Measurements from ENCODE around the gene LBH. TPM values are rescaled to one million over a fixed set of nuclear protein-coding genes. Genes with fewer than 3 reads are reported as not detected.

Gene LBH
- polyA plus RNA-seq, 1 of the 3 experiments (the other 2 are of a cell fraction), result 22.8 TPM

DNA sequence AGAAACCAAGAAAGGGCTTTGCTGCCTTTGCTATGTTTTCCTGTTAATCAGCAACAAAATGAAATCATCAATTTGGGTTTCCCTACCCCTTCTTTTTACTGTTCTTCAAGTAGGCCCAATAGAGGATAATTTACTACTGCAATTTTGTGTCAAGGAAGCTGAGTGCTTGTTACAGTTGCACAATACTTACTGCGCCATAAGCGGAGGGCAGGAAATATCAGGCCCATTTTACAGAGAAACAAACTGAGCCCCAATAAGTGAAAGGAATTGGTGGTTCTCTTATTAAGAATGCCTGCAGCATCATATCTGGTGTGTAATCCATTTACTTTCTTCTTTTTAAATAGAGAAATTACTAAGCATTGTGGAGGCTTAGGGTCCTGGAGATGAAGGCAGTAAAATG, 9.3 kb upstream of the LBH start:
- H3K79me2 ChIP-seq (ENCODE audit: insufficient read depth), result no peaks in the 10 kb centered on the region
- POLR2A ChIA-PET, result no interaction called here
- no peak overlapping the region for H3K27ac ChIP-seq (ENCODE audit: low read depth in 2 of 2, low read length in 1 of 2)
- TF ChIP-seq JUND (IDR thresholded peaks at IDR 0.05) (no peak), NFIC (IDR thresholded peaks at IDR 0.05; ENCODE audit: borderline replicate concordance) (no peak), SMC3 (IDR thresholded peaks at IDR 0.05; ENCODE audit: low read depth, low read length) (no peak), ELF1 (IDR thresholded peaks at IDR 0.05) (no peak), FOSL2 (IDR thresholded peaks at IDR 0.05; ENCODE audit: borderline replicate concordance, low read depth) (no peak), GATA2 (CRISPR knock-in tag; IDR thresholded peaks at IDR 0.05) (no peak), RCOR1 (IDR thresholded peaks at IDR 0.05; ENCODE audit: low read length) (no peak), RXRA (IDR thresholded peaks at IDR 0.05; ENCODE audit: borderline replicate concordance, low read depth) (no peak), MXI1 (IDR thresholded peaks at IDR 0.05; ENCODE audit: low read depth, low read length) (no peak), GABPA (IDR thresholded peaks at IDR 0.05; ENCODE audit: low read depth) (no peak), TCF12 (IDR thresholded peaks at IDR 0.05) (no peak), RFX5 (IDR thresholded peaks at IDR 0.05; ENCODE audit: low read length) (no peak), EP300 (IDR thresholded peaks at IDR 0.05; ENCODE audit: borderline replicate concordance in 1 of 2, low read depth in 1 of 2, low read length in 1 of 2) (no peak), NRF1 (IDR thresholded peaks at IDR 0.05; ENCODE audit: low read depth, low read length) (no peak), FOXJ3 (CRISPR knock-in tag; IDR thresholded peaks at IDR 0.05) (no peak)
- TF ChIP-seq, protein P1, sequence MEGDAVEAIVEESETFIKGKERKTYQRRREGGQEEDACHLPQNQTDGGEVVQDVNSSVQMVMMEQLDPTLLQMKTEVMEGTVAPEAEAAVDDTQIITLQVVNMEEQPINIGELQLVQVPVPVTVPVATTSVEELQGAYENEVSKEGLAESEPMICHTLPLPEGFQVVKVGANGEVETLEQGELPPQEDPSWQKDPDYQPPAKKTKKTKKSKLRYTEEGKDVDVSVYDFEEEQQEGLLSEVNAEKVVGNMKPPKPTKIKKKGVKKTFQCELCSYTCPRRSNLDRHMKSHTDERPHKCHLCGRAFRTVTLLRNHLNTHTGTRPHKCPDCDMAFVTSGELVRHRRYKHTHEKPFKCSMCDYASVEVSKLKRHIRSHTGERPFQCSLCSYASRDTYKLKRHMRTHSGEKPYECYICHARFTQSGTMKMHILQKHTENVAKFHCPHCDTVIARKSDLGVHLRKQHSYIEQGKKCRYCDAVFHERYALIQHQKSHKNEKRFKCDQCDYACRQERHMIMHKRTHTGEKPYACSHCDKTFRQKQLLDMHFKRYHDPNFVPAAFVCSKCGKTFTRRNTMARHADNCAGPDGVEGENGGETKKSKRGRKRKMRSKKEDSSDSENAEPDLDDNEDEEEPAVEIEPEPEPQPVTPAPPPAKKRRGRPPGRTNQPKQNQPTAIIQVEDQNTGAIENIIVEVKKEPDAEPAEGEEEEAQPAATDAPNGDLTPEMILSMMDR (IDR thresholded peaks at IDR 0.05), result no peak
- TF ChIP-seq, protein P2, sequence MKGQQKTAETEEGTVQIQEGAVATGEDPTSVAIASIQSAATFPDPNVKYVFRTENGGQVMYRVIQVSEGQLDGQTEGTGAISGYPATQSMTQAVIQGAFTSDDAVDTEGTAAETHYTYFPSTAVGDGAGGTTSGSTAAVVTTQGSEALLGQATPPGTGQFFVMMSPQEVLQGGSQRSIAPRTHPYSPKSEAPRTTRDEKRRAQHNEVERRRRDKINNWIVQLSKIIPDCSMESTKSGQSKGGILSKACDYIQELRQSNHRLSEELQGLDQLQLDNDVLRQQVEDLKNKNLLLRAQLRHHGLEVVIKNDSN (IDR thresholded peaks at IDR 0.05; ENCODE audit: borderline replicate concordance, low read depth), result no peak
- CTCF ChIA-PET, result interaction anchor here (1.0 to 7.8 kb wide), 6 partner anchors 8 to 487 kb away, joined by 3 to 88 read pairs (median 28); no protein-coding TSS in a partner anchor
- no peak for DNase-seq
- 92% methylated on average over 2 of the region's 2 CpGs for WGBS (ENCODE audit: low lambda C conversion rate)
- H3K4me2 ChIP-seq, result no peak overlapping the region
- peaks cover 2 to 10% of the 10 kb centered on the region in 2 experiments; a peak in 3 of 4 replicates for H3K4me1 ChIP-seq (ENCODE audit: control insufficient read depth in 1 of 2, insufficient read depth in 2 of 2, low read depth in 1 of 2, low read length in 1 of 2)
- H3K36me3 ChIP-seq (replicated peaks in 1 of 2; ENCODE audit: control insufficient read depth in 1 of 2, insufficient read depth in 2 of 2, low read length in 1 of 2), result no peaks in the 10 kb centered on the region
- no peaks in the 10 kb centered on the region for H4K20me1 ChIP-seq (ENCODE audit: insufficient read depth)
- H3K27me3 ChIP-seq (ENCODE audit: insufficient read depth), result no peaks in the 10 kb centered on the region
- no peaks in the 10 kb centered on the region for H3K9me2 ChIP-seq
- no peak overlapping the region for H3K4me3 ChIP-seq (ENCODE audit: low read depth in 2 of 2, low read length in 1 of 2)
- no peaks in the 10 kb centered on the region for H3F3A ChIP-seq (replicated peaks; ENCODE audit: insufficient read depth)
- no peak overlapping the region for H3K9ac ChIP-seq
- no peaks in the 10 kb centered on the region for H3K9me3 ChIP-seq
- H2AFZ ChIP-seq (ENCODE audit: low read depth), result no peak overlapping the region

All from SK-N-SH (cell line).